ENCODE results near the gene BARHL2.

BARHL2 gene

DNA sequence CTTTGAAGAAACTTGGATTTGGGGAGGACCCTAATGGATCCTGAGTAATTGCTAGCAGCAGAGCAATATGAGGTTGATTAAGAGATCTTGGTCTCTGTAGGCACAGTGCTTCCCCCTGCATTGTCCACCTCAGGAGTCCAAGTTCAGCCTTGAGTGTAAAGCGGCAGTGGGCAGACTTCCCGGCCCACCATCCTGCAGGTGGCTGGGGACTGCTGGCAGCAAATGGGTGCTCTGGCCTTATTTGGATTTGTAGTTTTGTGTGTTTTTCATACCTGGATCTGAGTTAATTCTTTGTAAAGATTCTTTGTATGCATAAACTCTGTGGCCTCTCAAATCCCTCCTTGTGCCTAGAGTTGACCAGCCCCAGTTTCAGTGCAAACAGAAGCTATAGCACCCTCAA is 7.6 kb downstream of the BARHL2 start:
- no peak for DNase-seq

GRCh38 chr1:90708826-90709225 is 8.3 kb downstream of the BARHL2 start:
- no peak for DNase-seq

- DNase-seq: no peak
Measured at GRCh38 chr1:90708236-90708786, 8.8 kb downstream of the BARHL2 start.

DNA sequence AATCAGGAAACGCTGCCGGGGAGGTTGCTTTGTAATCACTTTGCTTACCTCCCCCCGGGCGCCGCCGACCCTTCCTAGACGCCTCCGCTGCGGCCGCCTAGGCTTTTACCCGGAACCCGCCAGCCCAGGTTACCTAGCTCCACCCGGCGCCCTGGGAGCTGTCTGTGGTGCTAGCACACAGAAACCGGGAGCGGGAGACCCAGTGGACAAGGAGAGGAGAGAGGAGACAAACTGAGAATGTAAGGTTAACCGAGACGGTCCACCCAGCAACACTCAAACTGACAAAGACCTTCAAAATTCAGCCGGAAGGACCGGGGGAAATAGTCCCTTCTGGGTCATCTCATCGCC is 9.8 kb downstream of the BARHL2 start:
- DNase-seq: no peak

GRCh38 chr1:90706437-90707362 is 10.4 kb downstream of the BARHL2 start:
- DNase-seq: no peak

- DNase-seq: no peak
Measured at GRCh38 chr1:90705956-90706355, 11.1 kb downstream of the BARHL2 start.

DNA sequence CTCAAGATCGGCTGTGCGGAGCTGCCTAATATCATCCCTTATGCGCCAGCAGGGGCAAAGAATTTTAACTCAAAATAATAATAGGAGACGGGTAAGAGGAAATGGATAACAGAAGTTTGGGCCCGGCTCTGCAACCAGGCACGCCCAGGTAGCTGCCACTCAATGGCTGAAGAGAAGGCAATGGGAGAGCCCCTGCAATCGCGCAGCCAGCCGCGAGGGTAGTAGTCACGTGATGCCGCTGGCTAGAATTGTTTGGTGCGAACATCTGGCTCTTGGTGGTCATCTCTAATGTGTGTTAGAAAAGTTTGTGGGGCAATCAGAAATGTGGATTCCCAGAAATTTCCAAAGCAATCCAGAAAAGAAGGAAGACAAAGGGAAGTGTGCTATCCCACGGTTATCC is 12.3 kb downstream of the BARHL2 start:
- no peak for DNase-seq

GRCh38 chr1:90694846-90695245 is 22.3 kb downstream of the BARHL2 start:
- DNase-seq: no peak

- DNase-seq: no peak
Measured at GRCh38 chr1:90687747-90688146, 29.4 kb downstream of the BARHL2 start.

DNA sequence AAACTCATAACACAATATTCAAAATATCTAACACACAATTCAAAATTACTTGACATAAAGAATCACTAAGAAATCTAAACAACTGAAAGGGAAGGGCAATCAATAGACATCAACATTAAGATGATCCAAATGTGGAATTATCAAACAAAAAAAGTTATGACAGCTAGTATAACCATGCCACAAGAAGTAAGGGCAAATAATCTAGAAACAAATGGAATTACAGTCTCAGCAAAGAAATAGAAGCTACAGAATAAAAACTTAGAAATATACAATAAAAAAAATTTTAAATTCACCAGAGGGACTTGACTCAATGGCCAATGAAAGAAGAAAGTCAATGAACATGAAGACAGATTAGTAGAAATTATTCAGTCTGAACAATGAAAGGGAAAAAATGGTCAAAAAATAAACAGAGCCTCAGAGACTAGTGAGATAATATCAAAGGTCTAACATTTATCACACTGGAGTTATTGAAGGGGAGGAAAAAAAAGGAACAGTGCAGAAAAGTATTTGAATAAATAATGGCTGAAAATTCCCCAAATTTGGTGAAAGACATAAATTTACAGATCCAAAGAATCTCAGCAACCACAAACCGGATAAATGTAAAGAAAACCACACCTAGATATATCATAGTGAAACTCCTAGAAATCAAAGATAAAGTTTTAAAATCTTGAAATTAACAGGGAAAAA is 41.8 kb downstream of the BARHL2 start:
- DNase-seq: no peak

GRCh38 chr1:90671741-90672140 is 45.4 kb downstream of the BARHL2 start:
- DNase-seq: no peak

GRCh38 chr1:90671251-90671650 is 45.9 kb downstream of the BARHL2 start:
- DNase-seq: no peak
